HG02759 (cell line): ENCODE data around the gene GPR34.

ENCODE experiments used
- ATAC-seq: cut with Tn5 transposase; IDR thresholded peaks from one replicate; pipeline ENCODE4 v1.9.1; 2021; ENCODE audit warnings: mild to moderate bottlenecking, moderate library complexity; ENCODE audit not compliant: unreplicated experiment

GPR34 gene

GRCh38 chrX:41732260-41732659, 43.5 kb downstream of the GPR34 start:
- no peak for ATAC-seq

GRCh38 chrX:41733939-41734338, 45.2 kb downstream of the GPR34 start:
- peak; percentile 99 for ATAC-seq

GRCh38 chrX:41734530-41734929, 45.8 kb downstream of the GPR34 start:
- no peak for ATAC-seq

- no peak for ATAC-seq
These were observed 48.3 kb downstream of the GPR34 start for GRCh38 chrX:41737065-41737464.

GRCh38 chrX:41739871-41740270, 51.1 kb downstream of the GPR34 start:
- ATAC-seq = no peak
